Thyroid gland (tissue), 4 donors: ENCODE data around the gene WFDC11.

ENCODE experiments used
- CTCF ChIP-seq, 6 experiments: fragments of 200-600 bp in 3 of 6; fragments of 450-650 bp in 3 of 6; sonication (generic) in 3 of 6; IDR thresholded peaks; one replicate each; pipeline ENCODE4 v1.5.1; 2016 to 2019; ENCODE audit warnings: antibody characterized with exemption in 6 of 6, mild to moderate bottlenecking in 2 of 6, inconsistent platforms in 1 of 6, moderate library complexity in 1 of 6
- POLR2A ChIP-seq, 2 donors: fragments of 450-650 bp; IDR thresholded peaks; one replicate each; pipeline ENCODE4 v1.6.1; 2017; ENCODE audit warnings: antibody characterized with exemption in 2 of 2, mild to moderate bottlenecking in 2 of 2, moderate library complexity in 1 of 2

- TF ChIP-seq POLR2A (IDR thresholded peaks at IDR 0.05) (no peak), CTCF (IDR thresholded peaks at IDR 0.05) (peak in 1 of 6 experiments; percentile 12)
These were observed 15.9 kb upstream of the WFDC11 start for GRCh38 chr20:45685896-45686295.
